HG03103 (cell line): Measurements from ENCODE around the gene SPTB.

Experiments used
- ATAC-seq: cut with Tn5 transposase; IDR thresholded peaks from one replicate; pipeline ENCODE4 v1.9.1; 2021; ENCODE audit warnings: low read depth; ENCODE audit not compliant: unreplicated experiment

SPTB gene

DNA sequence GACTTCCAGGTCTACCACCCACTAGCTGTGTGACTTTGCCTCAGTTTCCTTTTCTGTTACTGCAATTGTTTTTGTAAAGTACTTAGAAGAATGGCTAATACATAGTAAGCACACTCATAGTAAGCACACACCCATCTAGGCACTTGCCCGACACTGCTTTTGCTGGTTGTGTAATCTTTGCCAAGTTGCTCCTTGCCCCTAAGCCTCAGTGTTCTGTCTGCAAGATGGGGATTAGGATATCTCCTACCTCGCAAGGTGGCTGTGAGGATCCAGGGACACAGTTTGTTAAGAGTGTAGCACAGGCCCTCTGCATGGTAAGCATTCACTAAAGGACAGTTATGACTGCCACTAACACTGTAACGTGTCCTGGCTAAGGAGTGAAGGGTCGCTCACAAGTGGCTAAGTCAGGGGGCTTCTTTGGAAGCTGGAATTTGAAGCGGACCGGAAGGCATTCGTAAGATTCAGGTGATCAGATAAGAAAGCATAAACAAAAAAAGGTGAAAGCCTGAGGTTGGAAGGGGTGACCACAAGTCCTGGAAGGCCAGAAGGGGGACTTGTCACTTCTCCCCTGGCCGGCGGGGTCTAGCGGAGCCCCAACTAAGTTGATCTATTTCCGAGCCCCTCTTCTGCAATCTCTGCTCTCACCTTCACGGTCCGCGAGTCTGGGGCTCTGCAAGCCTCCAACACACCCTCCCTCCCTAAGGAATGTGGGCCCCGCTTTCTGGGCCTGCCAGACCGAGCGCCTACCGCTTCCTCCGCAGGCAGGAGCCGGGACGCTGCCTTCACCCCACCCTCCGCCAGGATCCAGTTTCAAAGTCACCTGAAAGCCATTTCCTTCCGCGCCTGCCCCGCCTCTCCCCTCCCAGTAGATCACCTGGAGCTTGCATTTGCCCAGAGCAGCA lies 177.0 kb downstream of the SPTB start:
- ATAC-seq: no peak

DNA sequence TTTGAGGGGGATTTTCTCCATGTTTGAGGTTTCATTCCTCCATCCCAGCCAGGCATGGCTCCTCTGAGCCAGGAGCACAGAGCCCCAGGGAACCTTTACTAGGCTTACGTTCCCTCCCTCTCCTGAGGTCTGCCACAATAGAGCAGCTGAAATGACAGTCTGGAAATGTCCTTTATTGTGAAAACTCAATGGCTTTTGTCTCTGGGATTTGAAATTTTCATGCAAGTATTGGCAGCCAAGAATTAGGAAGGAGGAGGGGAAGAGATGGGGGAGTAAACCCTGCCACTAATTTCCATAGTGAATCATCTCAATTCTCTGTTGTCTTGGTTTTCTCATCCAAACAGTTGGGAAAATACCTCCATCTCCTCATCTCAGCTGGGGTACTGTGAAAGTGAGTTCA lies 178.0 kb downstream of the SPTB start:
- no peak for ATAC-seq

DNA sequence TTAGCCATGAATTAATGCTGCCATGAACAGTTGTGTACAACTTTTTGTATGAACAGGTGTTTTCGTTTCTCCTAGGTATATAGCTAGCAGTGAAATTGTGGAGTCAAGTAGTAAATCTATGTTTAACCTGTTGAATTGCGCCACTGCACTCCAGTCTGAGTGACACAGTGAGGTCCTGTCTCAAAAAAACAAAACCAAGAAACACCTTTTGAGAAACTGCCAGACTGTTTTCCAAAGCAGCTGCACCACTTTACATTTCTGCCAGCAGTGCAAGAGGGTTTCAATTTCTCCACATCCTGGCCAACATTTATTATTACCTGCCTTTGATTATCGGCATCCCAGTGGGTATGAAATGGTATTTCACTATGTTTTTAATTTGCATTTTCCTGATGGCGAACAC lies 178.8 kb downstream of the SPTB start:
- ATAC-seq: no peak

DNA sequence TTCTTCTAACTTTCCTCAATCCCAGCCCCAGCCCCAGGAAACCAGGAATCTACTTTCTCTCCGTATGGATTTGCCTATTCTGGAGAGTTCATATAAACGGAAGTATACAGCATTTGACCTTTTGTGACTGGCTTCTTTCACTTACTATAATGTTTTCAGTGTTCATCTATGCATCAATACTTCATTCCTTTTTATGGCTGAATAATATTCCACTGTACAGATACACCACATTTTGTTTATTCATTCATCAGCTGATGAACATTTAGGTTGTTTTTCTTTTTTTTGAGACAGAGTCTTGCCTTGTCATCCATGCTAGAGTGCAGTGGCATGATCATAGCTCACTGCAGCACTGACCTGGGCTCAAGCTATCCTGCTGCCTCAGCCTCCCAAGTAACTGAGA lies 179.4 kb downstream of the SPTB start:
- no peak for ATAC-seq

DNA sequence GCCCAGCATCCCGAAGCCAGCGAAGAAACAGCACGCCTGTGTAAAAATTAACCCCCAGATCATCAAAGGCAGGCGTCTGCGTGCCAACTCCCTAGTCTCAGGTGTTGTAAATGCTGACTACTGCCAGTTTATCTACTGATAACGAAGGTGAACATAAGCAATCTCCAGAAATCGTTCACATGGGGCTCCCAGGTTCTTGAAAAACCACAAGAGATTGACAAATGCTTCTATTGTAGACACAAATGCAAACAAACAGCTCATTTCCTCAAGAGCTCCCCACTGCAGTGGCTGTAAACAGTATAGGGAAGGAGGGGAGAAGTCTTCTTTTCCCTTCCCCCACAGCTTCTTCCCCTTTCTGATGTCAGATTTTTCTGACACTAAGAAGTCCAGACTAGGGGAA lies 180.8 kb downstream of the SPTB start:
- ATAC-seq: no peak

DNA sequence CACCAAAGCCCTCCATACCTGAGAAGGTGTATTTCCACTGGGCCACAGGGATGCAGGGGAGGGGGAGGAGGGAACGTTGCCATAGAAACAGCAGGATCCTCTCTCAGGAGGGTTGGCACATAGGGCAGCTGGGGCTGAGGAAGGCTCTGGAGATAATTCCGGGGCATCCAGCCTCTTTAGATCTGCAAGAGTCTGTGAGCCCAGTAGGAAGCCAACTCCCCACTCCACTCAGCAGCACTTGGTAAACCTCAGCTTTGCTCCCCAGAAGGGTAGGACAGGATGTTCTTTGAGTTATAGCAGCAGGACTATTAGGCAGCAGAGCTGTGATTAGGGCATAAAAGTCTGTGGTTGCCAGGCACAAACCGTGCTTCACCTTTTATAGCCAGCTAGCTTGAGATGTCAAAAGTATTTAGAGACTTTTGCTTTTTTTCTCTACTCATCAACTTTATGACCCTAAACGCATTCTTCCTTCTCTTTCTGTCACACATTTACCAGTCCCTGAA lies 183.3 kb downstream of the SPTB start:
- ATAC-seq: no peak
